ENCODE results near the gene ALAD.

The ALAD gene

DNA sequence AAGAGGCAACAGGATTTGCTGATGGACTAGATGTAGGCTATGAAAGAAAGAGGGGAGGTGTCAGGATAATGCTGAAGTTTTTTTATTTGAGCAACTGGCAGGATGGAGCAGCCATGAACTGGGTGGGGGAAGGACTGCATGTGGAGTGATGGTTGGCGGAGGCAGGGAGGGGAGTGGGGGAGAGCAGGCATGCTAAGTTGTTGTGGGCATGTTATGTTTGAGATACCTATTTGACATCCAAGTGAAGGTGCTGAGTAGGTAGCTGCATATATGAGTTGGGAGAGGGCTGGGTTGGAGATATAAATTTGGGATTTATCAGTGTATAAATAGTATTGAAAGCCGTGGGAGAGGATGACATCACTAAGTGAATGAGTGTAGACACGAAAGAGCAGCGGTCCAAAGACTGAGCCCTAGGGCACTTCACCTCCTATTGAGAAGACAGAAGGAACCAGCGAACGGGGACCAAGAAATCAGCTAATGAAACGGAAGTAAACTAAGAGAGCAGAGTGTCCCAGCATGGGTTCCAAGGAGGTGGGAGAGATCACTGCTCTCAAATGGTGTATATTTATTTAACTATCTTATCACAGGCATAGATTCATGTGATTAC, 44.3 kb downstream of the ALAD start:
- Histone ChIP-seq H3K9ac (ENCODE audit: low read depth, low read length) (no peak overlapping the region), H3K36me3 (ENCODE audit: control insufficient read depth, insufficient read depth, low read length) (no peaks in the 10 kb centered on the region), H3K4me1 (ENCODE audit: control insufficient read depth, insufficient read depth, low read length) (no peaks in the 10 kb centered on the region), H3K4me3 (ENCODE audit: low read depth, low read length) (no peak overlapping the region), H3K27me3 (ENCODE audit: control insufficient read depth, insufficient read depth, low read length) (no peaks in the 10 kb centered on the region), H3K9me3 (ENCODE audit: control insufficient read depth, insufficient read depth, low read length) (no peaks in the 10 kb centered on the region), H3K27ac (ENCODE audit: low read depth, low read length) (no peak overlapping the region)

DNA sequence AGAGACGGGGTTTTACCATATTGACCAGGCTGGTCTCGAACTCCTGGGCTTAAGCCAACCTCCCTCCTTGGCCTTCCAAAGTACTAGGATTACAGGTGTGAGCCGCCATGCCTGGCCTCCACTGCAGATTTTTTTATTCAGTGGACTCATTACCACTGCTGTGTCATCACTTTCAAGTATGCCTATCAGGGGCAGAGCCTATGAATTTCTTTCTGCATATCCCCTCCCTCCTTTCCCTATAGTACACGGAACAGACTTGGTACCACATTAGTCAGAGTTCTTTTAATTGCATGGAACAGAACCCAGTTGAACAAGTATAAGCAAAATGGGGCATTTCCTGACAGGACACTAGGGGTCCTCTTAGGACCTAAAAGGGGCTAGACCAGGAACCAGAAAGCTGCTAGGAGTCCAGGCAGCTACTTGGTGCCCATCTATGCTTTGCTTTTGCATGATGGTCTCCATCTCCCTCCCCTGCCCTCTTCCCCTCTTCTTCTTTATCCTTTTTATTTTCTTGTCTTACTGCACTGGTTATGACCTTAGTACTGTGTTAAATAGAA, 46.0 kb downstream of the ALAD start:
- no peak overlapping the region for H3K9ac ChIP-seq (ENCODE audit: low read depth, low read length)
- H3K27me3 ChIP-seq (ENCODE audit: control insufficient read depth, insufficient read depth, low read length), result peaks cover 5% of the 10 kb centered on the region
- H3K27ac ChIP-seq (ENCODE audit: low read depth, low read length), result no peak overlapping the region
- H3K36me3 ChIP-seq (ENCODE audit: control insufficient read depth, insufficient read depth, low read length), result no peaks in the 10 kb centered on the region
- no peaks in the 10 kb centered on the region for H3K9me3 ChIP-seq (ENCODE audit: control insufficient read depth, insufficient read depth, low read length)
- no peak overlapping the region for H3K4me3 ChIP-seq (ENCODE audit: low read depth, low read length)
- peaks cover 8% of the 10 kb centered on the region for H3K4me1 ChIP-seq (ENCODE audit: control insufficient read depth, insufficient read depth, low read length)

DNA sequence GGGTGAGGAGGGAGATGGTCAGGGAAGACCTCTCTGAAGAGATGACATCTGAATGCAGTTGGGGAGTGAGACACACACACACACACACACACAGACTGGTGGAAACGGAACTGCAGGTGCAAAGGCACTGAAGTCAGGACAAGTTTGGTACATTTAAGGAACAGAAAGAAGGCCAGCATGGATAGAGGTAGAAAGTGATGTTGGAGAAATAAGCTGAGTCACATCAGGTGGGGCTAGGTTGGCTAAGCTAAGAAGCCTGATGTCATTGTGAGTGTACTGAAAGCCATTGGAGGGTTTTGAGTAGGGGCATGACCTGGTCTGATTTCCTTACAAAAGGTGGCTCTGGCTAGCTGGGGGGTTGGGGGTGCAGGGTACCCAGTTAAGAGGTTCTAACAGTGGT, 48.7 kb downstream of the ALAD start:
- Histone ChIP-seq H3K27me3 (ENCODE audit: control insufficient read depth, insufficient read depth, low read length) (peaks cover 22% of the 10 kb centered on the region), H3K27ac (ENCODE audit: low read depth, low read length) (no peak overlapping the region), H3K9me3 (ENCODE audit: control insufficient read depth, insufficient read depth, low read length) (no peaks in the 10 kb centered on the region), H3K4me1 (ENCODE audit: control insufficient read depth, insufficient read depth, low read length) (peaks cover 8% of the 10 kb centered on the region), H3K9ac (ENCODE audit: low read depth, low read length) (no peak overlapping the region), H3K36me3 (ENCODE audit: control insufficient read depth, insufficient read depth, low read length) (no peaks in the 10 kb centered on the region), H3K4me3 (ENCODE audit: low read depth, low read length) (no peak overlapping the region)

DNA sequence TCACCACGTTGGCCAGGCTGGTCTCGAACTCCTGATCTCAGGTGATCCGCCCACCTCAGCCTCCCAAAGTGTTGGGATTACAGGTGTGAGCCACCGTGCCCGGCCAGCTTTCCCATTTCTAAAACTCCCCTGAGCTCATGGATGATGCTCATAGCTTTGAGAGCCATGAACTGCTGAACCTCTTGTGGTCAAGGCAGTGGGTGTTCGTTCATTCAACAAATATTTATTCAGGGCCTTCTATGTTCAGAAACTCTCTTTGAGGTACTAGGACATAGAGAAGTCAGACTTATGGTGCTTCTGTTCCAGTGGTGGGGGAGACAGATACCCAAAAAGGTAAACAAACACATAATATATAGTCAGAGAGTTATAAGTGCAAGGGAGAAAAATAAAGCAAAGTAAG, 49.1 kb downstream of the ALAD start:
- peaks cover 8% of the 10 kb centered on the region for H3K4me1 ChIP-seq (ENCODE audit: control insufficient read depth, insufficient read depth, low read length)
- H3K9ac ChIP-seq (ENCODE audit: low read depth, low read length), result no peak overlapping the region
- peaks cover 23% of the 10 kb centered on the region for H3K27me3 ChIP-seq (ENCODE audit: control insufficient read depth, insufficient read depth, low read length)
- no peaks in the 10 kb centered on the region for H3K9me3 ChIP-seq (ENCODE audit: control insufficient read depth, insufficient read depth, low read length)
- H3K36me3 ChIP-seq (ENCODE audit: control insufficient read depth, insufficient read depth, low read length), result no peaks in the 10 kb centered on the region
- no peak overlapping the region for H3K27ac ChIP-seq (ENCODE audit: low read depth, low read length)
- H3K4me3 ChIP-seq (ENCODE audit: low read depth, low read length), result no peak overlapping the region

DNA sequence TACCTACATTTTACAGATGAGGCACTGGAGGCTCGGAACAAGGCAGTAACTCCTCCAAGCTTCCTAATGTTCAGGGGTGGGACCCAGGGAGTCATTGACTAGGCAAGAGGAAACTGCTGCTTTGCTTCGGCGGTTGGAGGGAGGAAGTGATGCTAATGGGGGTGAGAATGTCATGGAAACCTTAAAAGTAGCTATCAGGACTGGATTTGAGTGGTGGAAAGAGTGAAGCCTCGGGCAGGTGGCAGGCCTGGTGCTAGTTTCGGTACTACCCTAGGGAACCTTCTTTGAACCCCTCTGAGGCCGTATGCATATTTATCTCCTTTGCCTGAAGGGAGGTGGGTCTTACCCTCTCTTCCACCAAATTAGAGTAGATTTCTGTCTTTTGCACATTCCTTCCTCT, 50.1 kb downstream of the ALAD start:
- Histone ChIP-seq H3K27ac (ENCODE audit: low read depth, low read length) (no peak overlapping the region), H3K36me3 (ENCODE audit: control insufficient read depth, insufficient read depth, low read length) (no peaks in the 10 kb centered on the region), H3K9me3 (ENCODE audit: control insufficient read depth, insufficient read depth, low read length) (no peaks in the 10 kb centered on the region), H3K4me3 (ENCODE audit: low read depth, low read length) (peak overlapping the region; percentile 74; the same call in 1 of the 2 replicates), H3K9ac (ENCODE audit: low read depth, low read length) (no peak overlapping the region), H3K4me1 (ENCODE audit: control insufficient read depth, insufficient read depth, low read length) (peaks cover 8% of the 10 kb centered on the region), H3K27me3 (ENCODE audit: control insufficient read depth, insufficient read depth, low read length) (peaks cover 23% of the 10 kb centered on the region)

DNA sequence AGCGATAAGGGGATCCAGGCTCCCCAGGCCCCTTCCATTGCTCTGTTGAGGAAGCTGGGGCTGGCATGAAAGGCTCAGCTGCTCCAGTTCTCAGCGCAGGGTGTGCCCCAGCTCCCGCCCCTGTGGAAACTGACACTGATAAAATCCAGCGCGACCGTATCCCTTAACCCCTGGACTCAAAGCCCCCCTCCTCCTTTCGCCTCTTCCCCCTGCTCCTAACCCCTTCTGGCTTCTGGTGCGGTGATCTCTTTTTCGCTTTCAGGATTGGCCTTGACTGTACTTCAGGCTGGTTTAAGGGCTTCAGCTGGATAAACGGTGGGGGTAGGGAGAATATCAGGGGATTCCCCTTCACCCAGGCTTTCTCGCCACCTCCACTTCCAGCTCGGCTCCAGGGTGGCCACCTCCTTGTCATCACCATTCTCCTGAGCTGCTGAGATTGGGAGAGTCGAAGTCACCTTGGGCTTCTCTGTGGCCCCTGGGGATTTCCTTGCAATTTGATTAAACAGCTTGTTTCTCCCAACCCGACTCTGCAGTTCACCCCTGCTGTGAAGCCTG, 50.9 kb downstream of the ALAD start:
- H3K9me3 ChIP-seq (ENCODE audit: control insufficient read depth, insufficient read depth, low read length), result no peaks in the 10 kb centered on the region
- 0 out of 2 replicates have a peak overlapping the region, but pooled peaks have one; percentile 57 for H3K9ac ChIP-seq (ENCODE audit: low read depth, low read length)
- no peaks in the 10 kb centered on the region for H3K36me3 ChIP-seq (ENCODE audit: control insufficient read depth, insufficient read depth, low read length)
- peaks cover 8% of the 10 kb centered on the region for H3K4me1 ChIP-seq (ENCODE audit: control insufficient read depth, insufficient read depth, low read length)
- peaks cover 23% of the 10 kb centered on the region for H3K27me3 ChIP-seq (ENCODE audit: control insufficient read depth, insufficient read depth, low read length)
- H3K27ac ChIP-seq (ENCODE audit: low read depth, low read length), result no peak overlapping the region
- peak overlapping the region; percentile 74 for H3K4me3 ChIP-seq (ENCODE audit: low read depth, low read length)

DNA sequence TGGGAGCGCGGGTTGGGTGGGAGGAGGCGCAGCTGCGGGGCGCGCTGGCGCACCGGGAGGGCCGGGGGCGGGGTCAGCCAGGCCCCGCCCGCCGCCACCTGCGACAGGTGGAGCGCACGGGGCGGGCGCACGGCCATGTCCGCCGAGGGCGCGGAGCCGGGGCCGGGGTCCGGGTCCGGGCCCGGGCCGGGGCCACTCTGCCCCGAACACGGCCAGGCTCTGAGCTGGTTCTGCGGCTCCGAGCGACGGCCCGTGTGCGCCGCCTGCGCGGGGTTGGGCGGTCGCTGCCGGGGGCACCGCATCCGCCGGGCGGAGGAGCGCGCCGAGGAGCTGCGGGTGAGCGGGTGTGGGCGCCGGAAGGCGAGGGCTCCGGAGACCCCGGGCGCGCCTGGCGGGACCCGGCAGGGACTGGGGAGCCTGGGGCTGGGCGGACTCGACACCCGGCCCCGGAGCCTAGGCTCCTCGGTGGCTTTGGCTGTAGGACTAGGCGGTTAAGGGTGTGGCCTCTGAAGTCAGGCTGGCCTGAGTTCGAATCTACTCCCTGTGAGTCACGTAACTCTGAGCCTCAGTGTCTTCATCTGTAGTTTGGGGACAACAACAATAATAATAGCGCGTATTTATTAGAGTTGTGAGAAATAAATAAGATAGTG, 51.5 kb downstream of the ALAD start, which contains the start of gene BSPRY:
TSS of gene BSPRY (plus strand) at position 97 of the 650 bp plus-strand sequence. CDS start at position 136, 39 bp downstream.
- Histone ChIP-seq H3K36me3 (ENCODE audit: control insufficient read depth, insufficient read depth, low read length) (no peaks in the 10 kb centered on the region), H3K9ac (ENCODE audit: low read depth, low read length) (peak within 1 kb of the TSS; percentile 57; the same call in 1 of the 2 replicates), H3K27ac (ENCODE audit: low read depth, low read length) (no peak within 1 kb of the TSS), H3K27me3 (ENCODE audit: control insufficient read depth, insufficient read depth, low read length) (peaks cover 23% of the 10 kb centered on the region), H3K4me3 (ENCODE audit: low read depth, low read length) (peak within 1 kb of the TSS; percentile 74), H3K9me3 (ENCODE audit: control insufficient read depth, insufficient read depth, low read length) (no peaks in the 10 kb centered on the region), H3K4me1 (ENCODE audit: control insufficient read depth, insufficient read depth, low read length) (peaks cover 8% of the 10 kb centered on the region)

DNA sequence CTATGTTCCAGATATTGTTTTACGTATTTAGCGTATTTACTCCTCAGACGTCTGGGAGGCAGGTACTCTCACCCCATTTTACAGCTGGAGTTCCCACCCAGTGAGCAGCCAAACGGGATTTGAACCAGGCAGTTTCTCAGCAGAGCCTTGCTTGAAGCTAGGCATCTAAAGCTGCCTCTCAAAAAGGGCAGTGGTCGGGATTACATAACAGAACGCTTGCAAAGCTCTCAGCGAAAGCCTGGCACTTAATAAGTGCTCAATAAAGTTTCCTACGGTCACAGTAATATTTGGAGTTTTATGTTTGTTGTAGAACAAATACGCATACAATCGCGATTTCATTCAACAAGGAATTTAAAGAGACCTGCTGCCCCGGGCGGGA, 52.0 kb downstream of the ALAD start:
- Histone ChIP-seq H3K36me3 (ENCODE audit: control insufficient read depth, insufficient read depth, low read length) (no peaks in the 10 kb centered on the region), H3K27ac (ENCODE audit: low read depth, low read length) (no peak overlapping the region), H3K27me3 (ENCODE audit: control insufficient read depth, insufficient read depth, low read length) (peaks cover 23% of the 10 kb centered on the region), H3K4me1 (ENCODE audit: control insufficient read depth, insufficient read depth, low read length) (peaks cover 8% of the 10 kb centered on the region), H3K9me3 (ENCODE audit: control insufficient read depth, insufficient read depth, low read length) (no peaks in the 10 kb centered on the region), H3K9ac (ENCODE audit: low read depth, low read length) (no peak overlapping the region), H3K4me3 (ENCODE audit: low read depth, low read length) (peak overlapping the region; percentile 74)

DNA sequence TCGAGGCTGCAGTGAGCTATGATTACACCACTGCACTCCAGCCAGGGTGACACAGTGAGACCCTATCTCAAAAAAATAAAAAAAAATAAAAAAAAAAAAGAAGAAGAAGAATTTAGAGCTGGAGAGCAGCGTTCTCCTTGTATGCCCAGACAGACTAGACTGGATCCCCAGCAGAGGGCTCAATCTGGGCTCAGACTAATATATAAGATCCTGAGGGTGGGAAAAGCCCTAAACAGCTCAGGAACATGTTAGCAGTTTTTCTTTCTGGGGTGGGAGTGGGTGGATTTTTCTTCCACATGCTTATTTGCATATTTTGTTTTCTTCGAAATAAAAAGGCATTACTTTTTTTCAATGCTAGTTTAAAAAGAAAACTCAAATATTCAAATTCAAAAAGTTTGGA, 52.6 kb downstream of the ALAD start:
- Histone ChIP-seq H3K4me3 (ENCODE audit: low read depth, low read length) (no peak overlapping the region), H3K27ac (ENCODE audit: low read depth, low read length) (no peak overlapping the region), H3K4me1 (ENCODE audit: control insufficient read depth, insufficient read depth, low read length) (peaks cover 8% of the 10 kb centered on the region), H3K36me3 (ENCODE audit: control insufficient read depth, insufficient read depth, low read length) (no peaks in the 10 kb centered on the region), H3K9me3 (ENCODE audit: control insufficient read depth, insufficient read depth, low read length) (no peaks in the 10 kb centered on the region), H3K27me3 (ENCODE audit: control insufficient read depth, insufficient read depth, low read length) (peaks cover 23% of the 10 kb centered on the region), H3K9ac (ENCODE audit: low read depth, low read length) (no peak overlapping the region)

DNA sequence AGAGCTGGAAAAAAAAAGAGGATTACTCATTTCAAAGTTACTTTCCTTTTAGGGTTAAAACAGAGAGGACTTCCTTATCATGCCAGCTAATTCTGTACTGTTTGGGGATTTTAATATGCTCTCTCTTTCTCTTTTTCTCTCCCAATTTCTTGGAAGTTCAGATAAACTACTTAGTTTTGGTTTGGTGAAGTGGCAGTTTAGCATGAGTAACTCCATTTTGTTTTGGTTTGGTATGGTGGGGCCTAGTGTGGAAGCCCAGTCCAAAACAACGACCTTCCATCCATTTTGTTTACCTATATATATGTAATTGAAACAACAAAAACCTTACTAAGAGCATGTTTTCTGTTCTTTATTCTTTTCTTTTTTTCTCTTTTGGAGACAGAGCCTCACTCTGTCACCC, 55.4 kb downstream of the ALAD start:
- H3K27me3 ChIP-seq (ENCODE audit: control insufficient read depth, insufficient read depth, low read length), result peaks cover 31% of the 10 kb centered on the region
- peaks cover 6% of the 10 kb centered on the region for H3K4me1 ChIP-seq (ENCODE audit: control insufficient read depth, insufficient read depth, low read length)
- no peaks in the 10 kb centered on the region for H3K9me3 ChIP-seq (ENCODE audit: control insufficient read depth, insufficient read depth, low read length)
- no peak overlapping the region for H3K4me3 ChIP-seq (ENCODE audit: low read depth, low read length)
- no peak overlapping the region for H3K9ac ChIP-seq (ENCODE audit: low read depth, low read length)
- no peaks in the 10 kb centered on the region for H3K36me3 ChIP-seq (ENCODE audit: control insufficient read depth, insufficient read depth, low read length)
- H3K27ac ChIP-seq (ENCODE audit: low read depth, low read length), result no peak overlapping the region

DNA sequence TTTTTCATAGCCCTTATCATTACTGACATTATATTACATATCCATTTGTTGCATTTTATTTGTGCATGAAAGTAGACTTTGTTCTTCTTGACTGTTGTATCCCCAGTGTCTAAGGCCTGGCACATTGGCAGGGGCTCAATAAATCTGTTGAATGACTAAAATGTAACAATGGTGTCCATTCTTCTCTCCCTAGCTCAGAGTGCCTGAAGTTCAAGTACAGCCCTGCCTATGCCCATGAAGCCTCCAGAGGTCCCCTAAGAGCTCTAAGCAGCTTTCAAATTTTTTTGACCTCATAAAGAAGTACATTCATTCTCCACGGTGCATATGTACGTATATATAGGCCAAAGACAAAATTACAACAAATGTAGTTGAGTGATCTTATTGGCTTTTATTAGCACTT, 55.9 kb downstream of the ALAD start:
- Histone ChIP-seq H3K9ac (ENCODE audit: low read depth, low read length) (no peak overlapping the region), H3K36me3 (ENCODE audit: control insufficient read depth, insufficient read depth, low read length) (no peaks in the 10 kb centered on the region), H3K9me3 (ENCODE audit: control insufficient read depth, insufficient read depth, low read length) (no peaks in the 10 kb centered on the region), H3K27ac (ENCODE audit: low read depth, low read length) (no peak overlapping the region), H3K4me1 (ENCODE audit: control insufficient read depth, insufficient read depth, low read length) (peaks cover 1% of the 10 kb centered on the region), H3K27me3 (ENCODE audit: control insufficient read depth, insufficient read depth, low read length) (peaks cover 26% of the 10 kb centered on the region), H3K4me3 (ENCODE audit: low read depth, low read length) (no peak overlapping the region)
